Measurements from ENCODE around the gene PDZD2.

DNA sequence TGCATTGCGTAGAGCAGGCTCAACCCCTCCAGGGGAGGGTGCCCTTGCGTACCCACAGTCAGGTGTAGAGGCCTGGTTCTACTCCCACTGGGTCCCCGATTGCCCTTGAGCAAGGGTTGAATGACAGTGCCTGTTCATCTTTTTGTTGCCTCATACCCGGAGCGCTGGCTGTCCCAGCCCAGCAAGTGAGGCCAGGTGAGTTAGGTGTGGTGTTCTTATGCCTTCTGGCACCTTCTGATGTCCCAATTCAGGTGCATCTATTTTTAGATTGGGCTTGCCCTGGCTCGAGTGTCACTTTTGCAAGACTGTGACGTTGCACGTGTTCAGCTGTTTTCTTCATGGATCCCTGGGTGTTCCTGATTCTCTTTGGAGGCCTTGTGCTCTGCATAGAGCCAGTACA is 277.4 kb downstream of the PDZD2 start:
- TF ChIP-seq CTCF (IDR thresholded peaks at IDR 0.05) (no peak), EP300 (IDR thresholded peaks at IDR 0.05) (no peak)

All from sigmoid colon (tissue), 4 donors.